SK-N-MC (cell line): ENCODE results near the gene HP1BP3.
"Not testable (repeated sequence)": the region's sequence is repeated elsewhere in the genome, so short reads cannot be mapped to it uniquely, and the experiment has no call there.

Experiments
- DNase-seq: peaks from one replicate; pipeline ENCODE4 v3.0.0-alpha.2; 2011; ENCODE audit warnings: low read depth, low spot score
- H3K27ac ChIP-seq: fragments of 200-600 bp; sonication (generic); 2 replicates; pipeline ENCODE4 v1.5.1; 2016; ENCODE audit warnings: mixed run types
- H3K36me3 ChIP-seq: fragments of 200-600 bp; sonication (generic); 2 replicates; pipeline ENCODE4 v1.6.1; 2017; ENCODE audit warnings: antibody characterized with exemption, low read length, mixed read lengths; ENCODE audit not compliant: insufficient read depth
- H3K4me3 ChIP-seq: fragments of 200-600 bp; sonication (generic); 2 replicates; pipeline ENCODE4 v1.5.1; 2016
- H3K9ac ChIP-seq: fragments of 200-600 bp; sonication (generic); 2 replicates; pipeline ENCODE4 v1.8.0; 2017; ENCODE audit warnings: mixed run types, mixed read lengths; ENCODE audit not compliant: insufficient read length
- H3K9me3 ChIP-seq: fragments of 200-600 bp; sonication (generic); 2 replicates; pipeline ENCODE4 v1.6.1; 2017; ENCODE audit warnings: low read depth, mild to moderate bottlenecking, antibody characterized with exemption, low read length, moderate library complexity, mixed read lengths
- EZH2 ChIP-seq: fragments of 200-600 bp; sonication (generic); IDR thresholded peaks from one replicate; pipeline ENCODE4 v1.6.1; 2017; ENCODE audit warnings: antibody characterized with exemption
- FOXP2 ChIP-seq: optimal IDR thresholded peaks from 2 replicates; pipeline ENCODE3; 2011; ENCODE audit warnings: mild to moderate bottlenecking, moderate library complexity; ENCODE audit not compliant: insufficient read depth; ENCODE audit errors: extremely low read length, control extremely low read depth
- POLR2AphosphoS5 ChIP-seq: IDR thresholded peaks from 2 replicates; pipeline ENCODE4 v1.6.1; 2012; ENCODE audit warnings: mild to moderate bottlenecking, low read depth, low read length, borderline replicate concordance

Gene HP1BP3

GRCh38 chr1:20720631-20721091, 66.4 kb downstream of the HP1BP3 start:
- H3K9ac ChIP-seq = no peak overlapping the region
- no peak for DNase-seq
- H3K36me3 ChIP-seq = no peaks in the 10 kb centered on the region
- H3K4me3 ChIP-seq = no peak overlapping the region
- H3K9me3 ChIP-seq = no peaks in the 10 kb centered on the region
- TF ChIP-seq EZH2 (no peak), FOXP2 (no peak), POLR2AphosphoS5 (no peak)
- no peak overlapping the region for H3K27ac ChIP-seq

GRCh38 chr1:20719871-20720620, 67.1 kb downstream of the HP1BP3 start:
- TF ChIP-seq EZH2 = no peak
- TF ChIP-seq POLR2AphosphoS5 = no peak
- no peak for TF ChIP-seq FOXP2
- no peaks in the 10 kb centered on the region for H3K9me3 ChIP-seq
- no peak overlapping the region for H3K4me3 ChIP-seq
- H3K36me3 ChIP-seq = no peaks in the 10 kb centered on the region
- no peak overlapping the region for H3K27ac ChIP-seq
- H3K9ac ChIP-seq = no peak overlapping the region
- no peak for DNase-seq

GRCh38 chr1:20719261-20719660, 67.8 kb downstream of the HP1BP3 start:
- no peak overlapping the region for H3K4me3 ChIP-seq
- TF ChIP-seq EZH2 = no peak
- TF ChIP-seq POLR2AphosphoS5 = no peak
- no peak for TF ChIP-seq FOXP2
- H3K27ac ChIP-seq = no peak overlapping the region
- H3K9me3 ChIP-seq = no peaks in the 10 kb centered on the region
- no peak for DNase-seq
- H3K9ac ChIP-seq = no peak overlapping the region
- H3K36me3 ChIP-seq = no peaks in the 10 kb centered on the region

GRCh38 chr1:20718343-20718882, 68.7 kb downstream of the HP1BP3 start:
- H3K4me3 ChIP-seq = peak overlapping the region; percentile 76
- H3K9me3 ChIP-seq, DNase-seq, H3K9ac ChIP-seq, H3K36me3 ChIP-seq, H3K27ac ChIP-seq: not testable (repeated sequence)

GRCh38 chr1:20717452-20718342, 69.4 kb downstream of the HP1BP3 start, which contains the start of gene KIF17:
Gene KIF17 (minus strand): TSS chr1:20718007. CDS start chr1:20717706, 301 bp downstream.
- peak within 1 kb of the TSS; percentile 76 for H3K4me3 ChIP-seq
- DNase-seq = no peak
- no peak within 1 kb of the TSS for H3K27ac ChIP-seq
- TF ChIP-seq FOXP2 = no peak
- TF ChIP-seq EZH2 = no peak
- H3K9me3 ChIP-seq = no peaks in the 10 kb centered on the region
- no peak within 1 kb of the TSS for H3K9ac ChIP-seq
- H3K36me3 ChIP-seq = no peaks in the 10 kb centered on the region

GRCh38 chr1:20716232-20716631, 70.9 kb downstream of the HP1BP3 start:
- no peak overlapping the region for H3K4me3 ChIP-seq
- TF ChIP-seq POLR2AphosphoS5 = no peak
- TF ChIP-seq EZH2 = no peak
- TF ChIP-seq FOXP2 = no peak
- H3K36me3 ChIP-seq = no peaks in the 10 kb centered on the region
- H3K9ac ChIP-seq = no peak overlapping the region
- H3K9me3 ChIP-seq = no peaks in the 10 kb centered on the region
- DNase-seq = no peak
- H3K27ac ChIP-seq = no peak overlapping the region

- Histone ChIP-seq H3K9ac (no peak overlapping the region), H3K27ac (no peak overlapping the region), H3K9me3 (no peaks in the 10 kb centered on the region), H3K36me3 (no peaks in the 10 kb centered on the region), H3K4me3 (no peak overlapping the region)
- DNase-seq = no peak
- no peak for TF ChIP-seq EZH2
Measured at GRCh38 chr1:20715406-20715805, 71.7 kb downstream of the HP1BP3 start.

GRCh38 chr1:20713440-20713839, 73.7 kb downstream of the HP1BP3 start:
- Histone ChIP-seq H3K27ac (no peak overlapping the region), H3K4me3 (no peak overlapping the region), H3K9ac (no peak overlapping the region), H3K9me3 (no peaks in the 10 kb centered on the region), H3K36me3 (no peaks in the 10 kb centered on the region)
- DNase-seq = no peak
- TF ChIP-seq EZH2 = no peak
- TF ChIP-seq POLR2AphosphoS5 = no peak
- no peak for TF ChIP-seq FOXP2
